Neural cell (in vitro differentiated cells): ENCODE data around the gene TPPP.

ENCODE experiments used
- CTCF ChIP-seq: fragments of 450-650 bp; IDR thresholded peaks from 2 replicates; pipeline ENCODE4 v1.5.1; 2014; ENCODE audit warnings: antibody characterized with exemption, mild to moderate bottlenecking, moderate library complexity; ENCODE audit not compliant: poor library complexity, severe bottlenecking
- EP300 ChIP-seq: fragments of 450-650 bp; conservative IDR thresholded peaks from 2 replicates; pipeline ENCODE4 v1.6.1; 2014; ENCODE audit warnings: antibody characterized with exemption, mild to moderate bottlenecking, moderate library complexity; ENCODE audit not compliant: poor library complexity, severe bottlenecking
- POLR2AphosphoS5 ChIP-seq: IDR thresholded peaks from 2 replicates; pipeline ENCODE4 v1.6.1; 2012
- RAD21 ChIP-seq: fragments of 450-650 bp; conservative IDR thresholded peaks from 2 replicates; pipeline ENCODE4 v1.6.1; 2014; ENCODE audit warnings: antibody characterized with exemption, mild to moderate bottlenecking, moderate library complexity
- SMC3 ChIP-seq: fragments of 450-650 bp; conservative IDR thresholded peaks from 2 replicates; pipeline ENCODE4 v1.6.1; 2014; ENCODE audit warnings: antibody characterized with exemption, mild to moderate bottlenecking, moderate library complexity; ENCODE audit not compliant: poor library complexity
- TAF1 ChIP-seq: IDR thresholded peaks from 2 replicates; pipeline ENCODE4 v1.6.1; 2012; ENCODE audit warnings: low read depth

- no peak for TF ChIP-seq CTCF
- no peak for TF ChIP-seq TAF1
- TF ChIP-seq EP300 = no peak
- no peak for TF ChIP-seq SMC3
- no peak for TF ChIP-seq POLR2AphosphoS5
- no peak for TF ChIP-seq RAD21
Observed at GRCh38 chr5:644971-645370, 48.2 kb downstream of the TPPP start.
